GM23248 (cell line): ENCODE measurements around the gene PCSK5.

Source experiments
- EZH2 ChIP-seq: fragments of 200-600 bp; sonication (generic); IDR thresholded peaks from 2 replicates; pipeline ENCODE4 v1.6.1; 2018; ENCODE audit warnings: antibody characterized with exemption, mild to moderate bottlenecking; ENCODE audit not compliant: insufficient read depth, poor library complexity, severe bottlenecking
- EZH2phosphoT487 ChIP-seq: fragments of 200-600 bp; sonication (generic); IDR thresholded peaks from 2 replicates; pipeline ENCODE4 v1.6.1; 2018; ENCODE audit warnings: antibody characterized with exemption, moderate library complexity, mild to moderate bottlenecking, low read depth; ENCODE audit not compliant: insufficient read depth

- TF ChIP-seq EZH2 (no peak), EZH2phosphoT487 (no peak)
These were observed 468.3 kb downstream of the PCSK5 start for GRCh38 chr9:76358628-76359280.
